HG03095 (cell line): Measurements from ENCODE around the gene LRRC74A.
"Not testable (repeated sequence)": the region's sequence is repeated elsewhere in the genome, so short reads cannot be mapped to it uniquely, and the experiment has no call there.

ENCODE experiments used
- ATAC-seq: cut with Tn5 transposase; IDR thresholded peaks from one replicate; pipeline ENCODE4 v1.9.1; 2021; ENCODE audit warnings: moderate library complexity; ENCODE audit not compliant: unreplicated experiment

The LRRC74A gene

GRCh38 chr14:76883447-76883846 lies 57.2 kb downstream of the LRRC74A start:
- ATAC-seq = no peak

- no peak for ATAC-seq
Observed at GRCh38 chr14:76884394-76884793, 58.2 kb downstream of the LRRC74A start.

- no peak for ATAC-seq
Observed at GRCh38 chr14:76884853-76885276, 58.7 kb downstream of the LRRC74A start.

- ATAC-seq = no peak
Observed at GRCh38 chr14:76887191-76887590, 61.0 kb downstream of the LRRC74A start.

- ATAC-seq = no peak
Observed at GRCh38 chr14:76891391-76891790, 65.2 kb downstream of the LRRC74A start.

GRCh38 chr14:76894308-76894707 lies 68.1 kb downstream of the LRRC74A start:
- no peak for ATAC-seq

- not testable (repeated sequence) for ATAC-seq
Observed at GRCh38 chr14:76898006-76898405, 71.8 kb downstream of the LRRC74A start.

GRCh38 chr14:76900682-76901081 lies 74.5 kb downstream of the LRRC74A start:
- ATAC-seq = no peak

GRCh38 chr14:76901171-76902055 lies 75.2 kb downstream of the LRRC74A start:
- no peak for ATAC-seq

- ATAC-seq = no peak
Observed at GRCh38 chr14:76902591-76902990, 76.4 kb downstream of the LRRC74A start.

- ATAC-seq = no peak
Observed at GRCh38 chr14:76904100-76904739, 78.0 kb downstream of the LRRC74A start.

GRCh38 chr14:76904740-76905569 lies 78.7 kb downstream of the LRRC74A start:
- peak; percentile 75 for ATAC-seq

GRCh38 chr14:76908834-76909233 lies 82.6 kb downstream of the LRRC74A start:
- no peak for ATAC-seq

GRCh38 chr14:76909266-76909665 lies 83.1 kb downstream of the LRRC74A start:
- ATAC-seq = no peak

- no peak for ATAC-seq
Observed at GRCh38 chr14:76910371-76910890, 84.2 kb downstream of the LRRC74A start.

- ATAC-seq = no peak
Observed at GRCh38 chr14:76911473-76911872, 85.3 kb downstream of the LRRC74A start.

GRCh38 chr14:76914533-76915081 lies 88.4 kb downstream of the LRRC74A start:
- ATAC-seq = not testable (repeated sequence)

GRCh38 chr14:76916040-76916715 lies 90.0 kb downstream of the LRRC74A start:
- ATAC-seq = no peak

- no peak for ATAC-seq
Observed at GRCh38 chr14:76917158-76917596, 91.0 kb downstream of the LRRC74A start.

GRCh38 chr14:76917745-76918255 lies 91.6 kb downstream of the LRRC74A start:
- ATAC-seq = no peak
